ENCODE measurements around the gene SLC1A6. TPM values are rescaled to one million over a fixed set of nuclear protein-coding genes. Genes with fewer than 3 reads are reported as not detected.

The SLC1A6 gene
- total RNA-seq, 1 experiment from 2014 or later = 0.15 TPM

DNA sequence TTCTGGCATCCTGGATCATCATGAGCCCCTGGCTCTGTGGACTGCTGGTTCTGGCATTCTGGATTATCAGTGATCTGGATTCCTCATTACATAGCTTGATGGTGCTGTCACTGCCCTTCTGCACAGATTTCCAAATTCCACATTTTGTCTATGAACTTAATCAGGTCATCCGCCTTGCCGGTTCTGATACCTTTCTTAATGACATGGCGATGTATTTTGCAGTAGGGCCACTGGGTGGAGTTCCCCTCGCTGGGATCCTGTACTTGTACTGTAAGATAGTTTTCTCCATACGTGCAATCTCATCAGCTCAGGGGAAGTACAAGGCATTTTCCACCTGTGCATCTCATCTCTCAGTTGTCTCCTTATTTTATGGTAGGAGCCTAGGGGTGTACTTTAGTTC lies 62.8 kb downstream of the SLC1A6 start:
- intact Hi-C loops (cut with micrococcal nuclease; ENCODE audit: unreplicated experiment) = loop anchor here (10.0 kb wide), 1 partner anchor 108 kb away; no protein-coding TSS in a partner anchor
- 0 out of 2 replicates have a peak, but pooled peaks have one; percentile 60 for ATAC-seq
- no peak for DNase-seq (ENCODE audit: low read depth, low spot score)

DNA sequence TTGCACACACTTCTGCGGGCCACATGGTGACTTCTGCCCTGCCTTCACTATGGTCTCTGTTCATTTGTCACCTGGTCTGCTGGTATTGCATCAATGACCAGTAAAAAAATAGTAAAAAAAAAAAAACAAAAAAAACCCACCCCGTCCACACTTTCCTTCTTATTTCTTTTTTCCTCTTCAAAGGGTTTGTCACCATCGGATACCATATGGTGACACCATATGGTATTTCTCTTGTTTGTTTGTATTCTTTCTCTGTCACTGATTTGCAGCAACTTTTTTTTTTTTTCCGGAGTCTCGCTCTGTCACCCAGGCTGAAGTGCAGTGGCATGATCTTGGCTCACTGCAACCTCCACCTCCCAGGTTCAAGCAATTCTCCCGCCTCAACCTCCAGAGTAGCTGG lies 64.5 kb downstream of the SLC1A6 start:
- DNase-seq (ENCODE audit: low read depth, low spot score) (no peak), ATAC-seq (no peak)
- Histone ChIP-seq H3K9me3 (ENCODE audit: control insufficient read depth, insufficient read depth, low read depth, low read length) (no peaks in the 10 kb centered on the region), H3K27me3 (ENCODE audit: control insufficient read depth, insufficient read depth, low read length) (no peaks in the 10 kb centered on the region), H3K4me3 (ENCODE audit: low read depth in 2 of 2, low read length in 2 of 2) (no peak overlapping the region), H3K27ac (ENCODE audit: low read length) (no peak overlapping the region), H3K4me1 (ENCODE audit: control insufficient read depth, insufficient read depth, low read length) (no peaks in the 10 kb centered on the region), H3K36me3 (ENCODE audit: control insufficient read depth, insufficient read depth, low read length) (no peaks in the 10 kb centered on the region)
- CTCF ChIA-PET = interaction anchor here (0.6 kb wide), 1 partner anchor 159 kb away, joined by 3 read pairs; no protein-coding TSS in a partner anchor
- POLR2A ChIA-PET = no interaction called here
- BruUV-seq (replicated peaks) = no TSS peak
- no peak for TF ChIP-seq POLR2AphosphoS5 (IDR thresholded peaks at IDR 0.05; ENCODE audit: low read depth, low read length)
- TF ChIP-seq TCF7L2 (IDR thresholded peaks at IDR 0.05; ENCODE audit: low read depth, low read length) = no peak
- no peak for TF ChIP-seq SIN3A (IDR thresholded peaks at IDR 0.05; ENCODE audit: borderline replicate concordance, insufficient read depth, low read depth, low read length)
- TF ChIP-seq, protein P1, sequence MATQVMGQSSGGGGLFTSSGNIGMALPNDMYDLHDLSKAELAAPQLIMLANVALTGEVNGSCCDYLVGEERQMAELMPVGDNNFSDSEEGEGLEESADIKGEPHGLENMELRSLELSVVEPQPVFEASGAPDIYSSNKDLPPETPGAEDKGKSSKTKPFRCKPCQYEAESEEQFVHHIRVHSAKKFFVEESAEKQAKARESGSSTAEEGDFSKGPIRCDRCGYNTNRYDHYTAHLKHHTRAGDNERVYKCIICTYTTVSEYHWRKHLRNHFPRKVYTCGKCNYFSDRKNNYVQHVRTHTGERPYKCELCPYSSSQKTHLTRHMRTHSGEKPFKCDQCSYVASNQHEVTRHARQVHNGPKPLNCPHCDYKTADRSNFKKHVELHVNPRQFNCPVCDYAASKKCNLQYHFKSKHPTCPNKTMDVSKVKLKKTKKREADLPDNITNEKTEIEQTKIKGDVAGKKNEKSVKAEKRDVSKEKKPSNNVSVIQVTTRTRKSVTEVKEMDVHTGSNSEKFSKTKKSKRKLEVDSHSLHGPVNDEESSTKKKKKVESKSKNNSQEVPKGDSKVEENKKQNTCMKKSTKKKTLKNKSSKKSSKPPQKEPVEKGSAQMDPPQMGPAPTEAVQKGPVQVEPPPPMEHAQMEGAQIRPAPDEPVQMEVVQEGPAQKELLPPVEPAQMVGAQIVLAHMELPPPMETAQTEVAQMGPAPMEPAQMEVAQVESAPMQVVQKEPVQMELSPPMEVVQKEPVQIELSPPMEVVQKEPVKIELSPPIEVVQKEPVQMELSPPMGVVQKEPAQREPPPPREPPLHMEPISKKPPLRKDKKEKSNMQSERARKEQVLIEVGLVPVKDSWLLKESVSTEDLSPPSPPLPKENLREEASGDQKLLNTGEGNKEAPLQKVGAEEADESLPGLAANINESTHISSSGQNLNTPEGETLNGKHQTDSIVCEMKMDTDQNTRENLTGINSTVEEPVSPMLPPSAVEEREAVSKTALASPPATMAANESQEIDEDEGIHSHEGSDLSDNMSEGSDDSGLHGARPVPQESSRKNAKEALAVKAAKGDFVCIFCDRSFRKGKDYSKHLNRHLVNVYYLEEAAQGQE (IDR thresholded peaks at IDR 0.05; ENCODE audit: insufficient read depth in 1 of 2, low read depth in 2 of 2, low read length in 1 of 2) = no peak
- TF ChIP-seq, protein P2, sequence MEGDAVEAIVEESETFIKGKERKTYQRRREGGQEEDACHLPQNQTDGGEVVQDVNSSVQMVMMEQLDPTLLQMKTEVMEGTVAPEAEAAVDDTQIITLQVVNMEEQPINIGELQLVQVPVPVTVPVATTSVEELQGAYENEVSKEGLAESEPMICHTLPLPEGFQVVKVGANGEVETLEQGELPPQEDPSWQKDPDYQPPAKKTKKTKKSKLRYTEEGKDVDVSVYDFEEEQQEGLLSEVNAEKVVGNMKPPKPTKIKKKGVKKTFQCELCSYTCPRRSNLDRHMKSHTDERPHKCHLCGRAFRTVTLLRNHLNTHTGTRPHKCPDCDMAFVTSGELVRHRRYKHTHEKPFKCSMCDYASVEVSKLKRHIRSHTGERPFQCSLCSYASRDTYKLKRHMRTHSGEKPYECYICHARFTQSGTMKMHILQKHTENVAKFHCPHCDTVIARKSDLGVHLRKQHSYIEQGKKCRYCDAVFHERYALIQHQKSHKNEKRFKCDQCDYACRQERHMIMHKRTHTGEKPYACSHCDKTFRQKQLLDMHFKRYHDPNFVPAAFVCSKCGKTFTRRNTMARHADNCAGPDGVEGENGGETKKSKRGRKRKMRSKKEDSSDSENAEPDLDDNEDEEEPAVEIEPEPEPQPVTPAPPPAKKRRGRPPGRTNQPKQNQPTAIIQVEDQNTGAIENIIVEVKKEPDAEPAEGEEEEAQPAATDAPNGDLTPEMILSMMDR (IDR thresholded peaks at IDR 0.05) = no peak
- in situ Hi-C loops (cut with HindIII; ENCODE audit: low pct_unique_long_range_greater_than_20kb, low sequenced_read_pairs) = no loop called here
- intact Hi-C loops (cut with micrococcal nuclease; ENCODE audit: unreplicated experiment) = loop anchor here (10.0 kb wide), 1 partner anchor 110 kb away; no protein-coding TSS in a partner anchor

More for the DNA sequence above, 62.8 kb downstream of the SLC1A6 start:
- ChIA-PET POLR2A (no interaction called here), CTCF (interaction anchor here (0.6 kb wide), 1 partner anchor 47 kb away, joined by 3 read pairs; no protein-coding TSS in a partner anchor)
- Histone ChIP-seq H3K4me3 (ENCODE audit: low read depth in 2 of 2, low read length in 2 of 2) (no peak overlapping the region), H3K36me3 (ENCODE audit: control insufficient read depth, insufficient read depth, low read length) (no peaks in the 10 kb centered on the region), H3K27me3 (ENCODE audit: control insufficient read depth, insufficient read depth, low read length) (no peaks in the 10 kb centered on the region), H3K27ac (ENCODE audit: low read length) (no peak overlapping the region), H3K4me1 (ENCODE audit: control insufficient read depth, insufficient read depth, low read length) (no peaks in the 10 kb centered on the region), H3K9me3 (ENCODE audit: control insufficient read depth, insufficient read depth, low read depth, low read length) (no peaks in the 10 kb centered on the region)
- TF ChIP-seq, protein P2 (IDR thresholded peaks at IDR 0.05) = peak; percentile 60
- no peak for TF ChIP-seq TCF7L2 (IDR thresholded peaks at IDR 0.05; ENCODE audit: low read depth, low read length)
- in situ Hi-C loops (cut with HindIII; ENCODE audit: low pct_unique_long_range_greater_than_20kb, low sequenced_read_pairs) = no loop called here
- no TSS peak for BruUV-seq (replicated peaks)

Measured in Panc1 (cell line).